Heart right ventricle (tissue), 16 donors: ENCODE results near the gene LDLRAD4. TPM values are rescaled to one million over a fixed set of nuclear protein-coding genes. Genes with fewer than 3 reads are reported as not detected.
"Not testable (repeated sequence)": the region's sequence is repeated elsewhere in the genome, so short reads cannot be mapped to it uniquely, and the experiment has no call there.

ENCODE experiments used
- ATAC-seq, 8 donors: fragments of 200-7000 bp; cut with Tn5 transposase; one replicate each; pipeline ENCODE4 v1.9.1; 2020; ENCODE audit warnings: mild to moderate bottlenecking in 8 of 8, moderate library complexity in 8 of 8, moderate number of reproducible peaks in 1 of 8
- DNase-seq, 2 donors: peaks; one replicate each; pipeline ENCODE4 v3.0.0-alpha.2; 2020
- H3K27ac ChIP-seq, 10 donors: fragments of 200-600 bp; sonication (generic) in 2 of 10; one replicate each; pipeline versions ENCODE4 v1.5.0 to v1.8.0; 2020 to 2022; ENCODE audit warnings: mild to moderate bottlenecking in 3 of 10
- H3K27me3 ChIP-seq, 7 donors: fragments of 200-600 bp; one replicate each; pipeline ENCODE4 v1.8.0; 2021 to 2022; ENCODE audit warnings: mild to moderate bottlenecking in 2 of 7
- H3K36me3 ChIP-seq, 9 donors: fragments of 200-600 bp; sonication (generic) in 1 of 9; one replicate each; pipeline versions ENCODE4 v1.5.0 to v1.8.0; 2020 to 2022; ENCODE audit warnings: mild to moderate bottlenecking in 2 of 9
- H3K4me1 ChIP-seq, 9 donors: fragments of 200-600 bp; sonication (generic) in 1 of 9; one replicate each; pipeline versions ENCODE4 v1.5.0 to v1.8.0; 2020 to 2022; ENCODE audit warnings: mild to moderate bottlenecking in 4 of 9
- H3K4me3 ChIP-seq, 10 donors: fragments of 200-600 bp; sonication (generic) in 2 of 10; one replicate each; pipeline versions ENCODE4 v1.5.0 to v1.8.0; 2020 to 2022; ENCODE audit warnings: mild to moderate bottlenecking in 7 of 10, moderate library complexity in 2 of 10
- H3K9me3 ChIP-seq, 11 donors: fragments of 200-600 bp in 10 of 11; sonication (generic) in 2 of 11; one replicate each; pipeline versions ENCODE4 v1.5.0 to v1.8.0; 2013 to 2022; ENCODE audit warnings: mild to moderate bottlenecking in 2 of 11, control low read depth in 1 of 11, moderate library complexity in 1 of 11
- WGBS, 2 donors: extraction: QIAGEN DNeasy Blood & Tissue Kit; methylation state at CpG; one replicate each; pipeline ENCODE4 v1.1.7; 2013; ENCODE audit warnings: inconsistent platforms in 1 of 2; 5-methylcytosine and 5-hydroxymethylcytosine counted together
- intact Hi-C, 10 donors: fragments of 100-400 bp; cut with DNase I; formaldehyde crosslinking; loops; one replicate each; pipeline versions ENCODE4 v1.11.1 to v1.14.2; 2022
- polyA plus RNA-seq, 2 donors: library from polyadenylated mRNA; stranded (reverse); fragments of 200-250 nt; gene quantifications; one replicate each; pipeline ENCODE4 v1.2.3, GENCODE V29; 2013
- total RNA-seq, 10 donors: library from RNA; stranded (reverse); fragmentation: NEBNext Ultra II Directional in 3 of 10; extraction: Animal tissue kit (Norgen Biotek cat#: 25700) in 3 of 10; gene quantifications; one replicate each; pipeline versions ENCODE4 v1.2.1 to v1.2.4, GENCODE V29; 2021 to 2023
- TF ChIP-seq, protein P1 (sequence below), 9 donors: fragments of 200-600 bp; sonication (generic) in 2 of 9; IDR thresholded peaks; one replicate each; pipeline versions ENCODE4 v1.5.0 to v1.8.0; 2021 to 2022; ENCODE audit warnings: antibody characterized with exemption in 9 of 9, mild to moderate bottlenecking in 5 of 9, moderate library complexity in 1 of 9
- donor health status: Arrhythmogenic right ventricular cardiomyopathy.
- donor health status: ischemic (EF 13 %, LVEDD 7.1; RV severe dilation, severe dysfunction).
- donor health status: healthy with polysubstance abuse.
- donor health status: DM: no; HTN: yes; CAD: no.
- donor health status: DM: no; HTN: no; CAD: no.
- donor health status: ischemic (EF 25% LVEDD 6.9; RV normal size, moderate dysfunction).
- donor health status: ischemic (EF 25% LVEDD 5.7; RV mildly dilated, moderate dysfunction).
- donor health status: healthy.
- donor health status: DM: yes; HTN: yes; CAD: no.
- donor health status: Ischemic cardiomyopathy.
- donor health status: ischemic (EF 35%, LVEDD 5.7; RV mildly dilated, moderate dysfunction).
- donor health status: nonischemic (EF 11% LVEDD 7.7; RV severe dilation, severe dysfunction).
- donor health status: DM: yes; HTN: yes; CAD: no.
- donor health status: PGD.
- donor health status: ischemic (EF 29% LVEDD 5.4; RV normal size, mild dysfunction).
- donor health status: nonischemic (EF 23%, LVEDD 6.1; RV moderate dilation, normal function).

Gene LDLRAD4
- total and polyA plus RNA-seq, 12 donors, result 5.4 to 74.6 (median 34.6) TPM

DNA sequence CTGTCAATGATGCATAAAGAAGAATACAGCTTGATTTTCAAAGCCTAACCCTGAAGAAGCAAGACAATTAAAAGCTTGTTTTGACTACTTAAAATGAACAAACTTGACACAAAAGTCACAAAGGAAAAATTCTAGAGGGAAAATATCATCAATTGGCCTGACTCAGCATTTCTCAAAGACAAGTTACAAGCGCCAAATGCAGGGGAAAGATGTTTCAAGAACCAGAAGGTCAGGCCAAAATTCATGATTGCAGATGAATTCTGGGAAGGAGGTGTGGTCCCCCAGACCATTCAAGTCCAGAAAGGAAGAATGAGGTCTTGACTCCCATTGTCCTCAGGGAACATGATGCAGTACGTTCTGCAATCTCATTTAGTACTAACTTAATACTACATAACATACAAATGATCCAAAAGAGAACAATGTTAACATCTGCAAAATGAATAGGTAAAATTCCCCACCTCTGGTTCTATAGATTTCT is 443.3 kb downstream of the LDLRAD4 start:
- Histone ChIP-seq H3K4me3 (no peak overlapping the region), H3K36me3 (peaks cover 0 to 36% (median 5%) of the 10 kb centered on the region in 9 donors), H3K27me3 (no peaks in the 10 kb centered on the region), H3K27ac (peak overlapping the region in 5 of 10 donors; percentile 35 to 75 (median 64)), H3K9me3 (no peaks in the 10 kb centered on the region), H3K4me1 (peaks cover 16 to 45% (median 37%) of the 10 kb centered on the region in 9 donors)
- intact Hi-C loops, result loop anchor here in 1 of 10 donors (2.0 kb wide), 1 partner anchor 17 kb away; no protein-coding TSS in a partner anchor
- WGBS, 2 donors, result 51 to 57% methylated on average over 2 of the region's 2 CpGs
- TF ChIP-seq, protein P1, sequence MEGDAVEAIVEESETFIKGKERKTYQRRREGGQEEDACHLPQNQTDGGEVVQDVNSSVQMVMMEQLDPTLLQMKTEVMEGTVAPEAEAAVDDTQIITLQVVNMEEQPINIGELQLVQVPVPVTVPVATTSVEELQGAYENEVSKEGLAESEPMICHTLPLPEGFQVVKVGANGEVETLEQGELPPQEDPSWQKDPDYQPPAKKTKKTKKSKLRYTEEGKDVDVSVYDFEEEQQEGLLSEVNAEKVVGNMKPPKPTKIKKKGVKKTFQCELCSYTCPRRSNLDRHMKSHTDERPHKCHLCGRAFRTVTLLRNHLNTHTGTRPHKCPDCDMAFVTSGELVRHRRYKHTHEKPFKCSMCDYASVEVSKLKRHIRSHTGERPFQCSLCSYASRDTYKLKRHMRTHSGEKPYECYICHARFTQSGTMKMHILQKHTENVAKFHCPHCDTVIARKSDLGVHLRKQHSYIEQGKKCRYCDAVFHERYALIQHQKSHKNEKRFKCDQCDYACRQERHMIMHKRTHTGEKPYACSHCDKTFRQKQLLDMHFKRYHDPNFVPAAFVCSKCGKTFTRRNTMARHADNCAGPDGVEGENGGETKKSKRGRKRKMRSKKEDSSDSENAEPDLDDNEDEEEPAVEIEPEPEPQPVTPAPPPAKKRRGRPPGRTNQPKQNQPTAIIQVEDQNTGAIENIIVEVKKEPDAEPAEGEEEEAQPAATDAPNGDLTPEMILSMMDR (IDR thresholded peaks at IDR 0.05), result no peak
- DNase-seq, result no peak
- ATAC-seq, result peak in 1 of 8 donors; percentile 59

DNA sequence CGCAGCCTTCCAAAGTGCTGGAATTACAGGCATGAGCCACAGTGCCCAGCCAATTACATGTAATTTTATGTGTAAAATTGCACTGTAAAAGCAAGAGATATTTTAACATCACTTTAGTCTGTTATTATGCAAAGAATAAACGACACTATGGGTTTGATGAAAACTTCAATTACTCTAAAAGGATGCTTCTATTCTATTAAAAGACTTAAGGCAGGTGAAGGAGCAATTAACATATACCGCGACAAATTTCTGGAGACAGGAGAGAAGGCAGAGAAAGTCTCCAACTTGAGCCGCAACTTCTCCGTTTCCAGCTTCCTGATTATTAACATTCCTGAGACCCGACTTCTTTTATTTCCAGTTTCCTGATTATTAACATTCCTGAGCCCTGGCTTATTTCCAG is 454.1 kb downstream of the LDLRAD4 start:
- ATAC-seq (no peak), DNase-seq (no peak)
- no peak overlapping the region for H3K4me3 ChIP-seq
- intact Hi-C loops, result no loop called here
- H3K27ac ChIP-seq, result no peak overlapping the region
- peaks cover 0 to 15% (median 4%) of the 10 kb centered on the region in 9 donors for H3K4me1 ChIP-seq
- no peaks in the 10 kb centered on the region for H3K27me3 ChIP-seq
- 72 to 74% methylated on average over 7 of the region's 7 CpGs for WGBS, 2 donors
- H3K9me3 ChIP-seq, result peaks cover 0 to 14% (median 0%) of the 10 kb centered on the region in 11 donors
- TF ChIP-seq, protein P1 (IDR thresholded peaks at IDR 0.05), result no peak
- H3K36me3 ChIP-seq, result peaks cover 0 to 17% (median 0%) of the 10 kb centered on the region in 9 donors

DNA sequence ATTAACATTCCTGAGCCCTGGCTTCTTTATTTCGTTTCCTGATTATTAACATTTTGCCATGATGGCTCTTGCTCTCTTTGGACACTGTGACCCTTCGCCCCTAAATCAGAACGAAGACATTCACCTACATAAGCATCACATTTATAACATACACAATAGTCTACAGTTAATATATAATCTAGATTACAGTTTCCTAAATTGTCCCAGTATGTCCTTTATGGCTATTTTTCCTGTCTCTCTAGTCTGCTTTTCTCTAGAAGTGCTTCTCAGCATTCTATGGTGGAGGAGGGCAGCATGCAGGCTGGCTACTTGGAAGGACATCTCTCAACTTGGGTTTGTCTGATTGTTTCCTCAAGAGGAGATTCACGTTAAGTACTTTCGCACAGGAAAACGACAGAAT is 457.9 kb downstream of the LDLRAD4 start:
- H3K4me3 ChIP-seq, result no peak overlapping the region
- H3K4me1 ChIP-seq, result peaks cover 0 to 42% (median 27%) of the 10 kb centered on the region in 9 donors
- ATAC-seq, result no peak
- TF ChIP-seq, protein P1 (IDR thresholded peaks at IDR 0.05), result no peak
- no peaks in the 10 kb centered on the region for H3K27me3 ChIP-seq
- peak overlapping the region in 4 of 10 donors; percentile 52 to 90 (median 84) for H3K27ac ChIP-seq
- WGBS, 2 donors, result 83 to 87% methylated on average over 6 of the region's 6 CpGs
- no peak for DNase-seq
- peaks cover 0 to 11% (median 0%) of the 10 kb centered on the region in 9 donors for H3K36me3 ChIP-seq
- intact Hi-C loops, result no loop called here
- peaks cover 0 to 14% (median 0%) of the 10 kb centered on the region in 11 donors for H3K9me3 ChIP-seq

DNA sequence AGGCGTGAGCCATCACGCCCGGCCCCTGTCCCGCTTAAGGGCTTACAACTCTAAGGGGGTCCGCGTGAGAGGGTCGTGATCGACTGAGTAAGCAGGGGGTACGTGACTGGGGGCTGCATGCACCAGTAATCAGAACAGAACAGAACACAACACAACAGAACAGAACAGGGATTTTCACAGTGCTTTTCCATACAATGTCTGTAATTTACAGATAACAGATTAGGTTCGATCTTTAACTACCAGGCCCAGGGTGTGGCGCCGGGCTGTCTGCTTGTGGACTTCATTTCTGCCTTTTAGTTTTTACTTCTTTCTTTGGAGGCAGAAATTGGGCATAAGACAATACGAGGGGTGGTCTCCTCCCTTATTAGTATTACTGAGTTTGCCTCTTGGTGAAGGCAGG is 458.8 kb downstream of the LDLRAD4 start:
- H3K4me3 ChIP-seq, H3K27me3 ChIP-seq, intact Hi-C loops, DNase-seq: not testable (repeated sequence)
- H3K27ac ChIP-seq, result peak overlapping the region; percentile 0 to 90 (median 83)
- ATAC-seq, result peak in 1 of 8 donors; percentile 53
- 97 to 98% methylated on average over 13 of the region's 13 CpGs for WGBS, 2 donors
- H3K36me3 ChIP-seq, result peaks cover 0 to 15% (median 0%) of the 10 kb centered on the region in 9 donors
- peaks cover 0 to 46% (median 27%) of the 10 kb centered on the region in 9 donors for H3K4me1 ChIP-seq
- peaks cover 0 to 14% (median 0%) of the 10 kb centered on the region in 11 donors for H3K9me3 ChIP-seq

DNA sequence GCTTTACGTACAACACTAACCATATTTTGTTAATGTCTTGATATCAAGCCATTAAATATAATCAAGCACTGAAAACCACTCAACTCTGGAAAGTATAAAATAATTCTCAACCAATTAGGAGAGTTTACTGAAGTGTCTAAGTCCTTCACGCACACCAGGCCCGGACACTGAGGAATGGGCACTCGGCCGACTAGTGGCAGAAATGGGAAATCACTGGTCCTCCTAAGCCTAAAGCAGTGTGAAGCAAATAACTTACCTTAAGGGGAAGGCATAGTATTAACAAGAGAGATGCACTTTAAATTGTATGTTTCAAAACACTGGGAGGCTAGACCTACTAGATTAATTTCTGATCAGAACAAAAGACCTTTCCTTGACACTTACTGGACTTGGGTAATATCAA is 462.1 kb downstream of the LDLRAD4 start:
- Histone ChIP-seq H3K27ac (peak overlapping the region in 5 of 10 donors; percentile 84 to 90 (median 85)), H3K4me3 (no peak overlapping the region), H3K27me3 (no peaks in the 10 kb centered on the region), H3K36me3 (peaks cover 0 to 15% (median 0%) of the 10 kb centered on the region in 9 donors), H3K9me3 (peaks cover 0 to 5% (median 0%) of the 10 kb centered on the region in 11 donors), H3K4me1 (peaks cover 3 to 58% (median 27%) of the 10 kb centered on the region in 9 donors)
- intact Hi-C loops, result loop anchor here in 2 of 10 donors (5.0 kb wide), 2 partner anchors 42 to 118 kb away; no protein-coding TSS in a partner anchor
- ATAC-seq, result peak in 6 of 8 donors; percentile 59 to 75 (median 64)
- WGBS, 2 donors, result 46 to 56% methylated on average over 5 of the region's 5 CpGs
- TF ChIP-seq, protein P1 (IDR thresholded peaks at IDR 0.05), result peak; percentile 17 to 64 (median 48)
- peak in 1 of 2 donors; percentile 36 for DNase-seq
